ENCODE results near the gene ABCA10.
A peak's percentile ranks its signal among the peaks of the same experiment; 100 is the strongest.
"Not testable (repeated sequence)": the region's sequence is repeated elsewhere in the genome, so short reads cannot be mapped to it uniquely, and the experiment has no call there.

The ABCA10 gene

DNA sequence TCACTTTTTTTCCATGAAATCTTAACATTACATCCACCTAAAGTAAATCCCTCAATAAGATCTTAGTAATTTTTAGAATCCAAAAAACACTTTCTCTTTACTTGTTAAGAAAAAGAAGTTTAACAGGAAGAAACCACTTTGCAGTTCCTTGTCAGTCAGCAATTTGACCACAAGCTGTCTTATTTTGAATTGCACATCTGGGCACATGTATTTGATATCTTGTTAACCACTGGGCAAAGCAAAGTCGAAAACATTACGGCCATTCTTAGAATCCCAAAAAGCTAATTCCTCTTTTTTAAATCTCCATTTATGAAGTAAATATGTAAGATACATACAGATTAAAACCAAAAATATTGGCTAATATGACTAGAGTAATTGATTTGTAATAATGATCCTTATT is 1.1 kb downstream of the ABCA10 start:
- no peak for DNase-seq (ENCODE audit: low read depth)

DNA sequence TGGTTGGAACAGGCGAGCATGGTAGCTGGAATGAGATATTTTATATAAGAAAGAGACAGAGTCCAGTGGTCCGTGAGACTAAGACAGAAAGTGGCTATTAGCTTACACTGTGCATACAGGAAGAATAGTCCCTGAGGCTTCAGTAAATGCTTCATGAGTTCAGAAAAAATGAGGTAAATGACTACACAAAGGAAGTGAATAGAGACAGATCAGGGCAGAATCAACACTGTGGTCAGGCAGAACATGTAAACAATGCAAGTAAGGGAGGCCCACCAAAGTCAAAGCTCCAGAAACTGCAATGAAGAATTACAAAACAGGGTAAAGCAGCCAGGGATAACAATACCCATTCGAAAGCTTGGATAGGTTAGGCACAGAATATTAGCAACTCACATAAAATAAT is 4.8 kb downstream of the ABCA10 start:
- DNase-seq (ENCODE audit: low read depth) = peak; percentile 79

GRCh38 chr17:69222707-69223258 is 5.8 kb downstream of the ABCA10 start:
- DNase-seq (ENCODE audit: low read depth) = no peak

GRCh38 chr17:69220098-69220497 is 8.5 kb downstream of the ABCA10 start:
- DNase-seq (ENCODE audit: low read depth) = no peak

GRCh38 chr17:69218986-69219385 is 9.6 kb downstream of the ABCA10 start:
- no peak for DNase-seq (ENCODE audit: low read depth)

DNA sequence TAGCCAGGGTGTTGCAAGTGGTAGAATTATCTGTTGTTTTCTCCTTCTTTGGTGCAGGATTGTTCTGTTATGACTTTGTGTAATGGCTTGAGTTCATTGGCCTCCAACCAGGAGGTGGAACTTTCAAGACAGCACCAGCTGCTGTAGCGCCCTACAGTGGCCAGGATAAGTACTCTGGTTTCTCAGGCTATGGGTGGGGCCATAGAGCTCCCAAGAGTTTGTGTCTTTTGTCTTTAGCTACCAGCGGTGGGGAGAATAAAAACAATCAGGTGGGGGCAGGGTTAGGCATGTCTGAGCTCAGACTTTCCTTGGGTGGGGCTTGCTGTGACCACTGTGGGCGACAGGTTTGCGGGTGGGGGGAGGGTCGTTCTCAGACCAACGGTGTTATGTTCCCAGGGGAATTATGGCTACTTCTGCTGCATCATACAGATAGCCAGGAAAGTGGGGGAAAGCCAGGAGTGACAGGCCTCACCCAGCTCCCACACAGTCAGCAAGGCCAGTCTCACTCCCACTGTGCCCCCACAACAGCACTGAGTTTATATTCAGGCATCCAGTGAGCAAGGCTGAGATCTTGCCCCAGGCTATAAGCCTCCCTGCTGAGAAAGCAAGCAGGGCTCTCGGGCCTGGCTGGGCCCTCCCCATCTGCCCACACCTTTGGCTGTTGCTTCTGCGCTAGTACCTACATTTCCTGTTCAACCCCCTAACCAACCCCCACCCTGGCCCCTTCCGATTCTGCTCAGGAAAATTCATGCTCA is 15.4 kb downstream of the ABCA10 start:
- no peak for DNase-seq (ENCODE audit: low read depth)

DNA sequence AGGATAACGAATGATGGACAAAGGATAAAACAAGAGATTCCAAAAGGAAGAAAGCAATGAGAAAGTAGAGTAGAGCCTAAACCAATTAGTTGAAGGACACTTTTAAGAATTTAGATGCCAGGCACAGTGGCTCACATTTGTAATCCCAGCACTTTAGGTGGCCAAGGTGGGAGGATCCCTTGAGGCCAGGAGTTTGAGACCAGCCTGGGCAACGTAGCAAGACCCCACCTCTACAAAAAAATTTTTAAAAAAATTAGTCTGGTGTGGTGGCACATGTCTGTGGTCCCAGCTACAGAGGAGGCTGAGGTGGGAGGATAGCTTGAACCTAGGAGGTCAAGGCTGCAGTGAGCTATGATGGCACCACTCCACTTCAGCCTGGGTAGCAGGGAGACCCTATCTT is 20.0 kb downstream of the ABCA10 start:
- DNase-seq (ENCODE audit: low read depth) = no peak

GRCh38 chr17:69207151-69207550 is 21.5 kb downstream of the ABCA10 start:
- DNase-seq (ENCODE audit: low read depth) = no peak

- DNase-seq (ENCODE audit: low read depth) = no peak
Observed at GRCh38 chr17:69198238-69198637, 30.4 kb downstream of the ABCA10 start.

GRCh38 chr17:69196105-69196653 is 32.4 kb downstream of the ABCA10 start:
- DNase-seq (ENCODE audit: low read depth) = not testable (repeated sequence)

GRCh38 chr17:69192754-69193153 is 35.9 kb downstream of the ABCA10 start:
- no peak for DNase-seq (ENCODE audit: low read depth)

- DNase-seq (ENCODE audit: low read depth) = no peak
Observed at GRCh38 chr17:69188796-69189195, 39.8 kb downstream of the ABCA10 start.

GRCh38 chr17:69188064-69188463 is 40.6 kb downstream of the ABCA10 start:
- no peak for DNase-seq (ENCODE audit: low read depth)

DNA sequence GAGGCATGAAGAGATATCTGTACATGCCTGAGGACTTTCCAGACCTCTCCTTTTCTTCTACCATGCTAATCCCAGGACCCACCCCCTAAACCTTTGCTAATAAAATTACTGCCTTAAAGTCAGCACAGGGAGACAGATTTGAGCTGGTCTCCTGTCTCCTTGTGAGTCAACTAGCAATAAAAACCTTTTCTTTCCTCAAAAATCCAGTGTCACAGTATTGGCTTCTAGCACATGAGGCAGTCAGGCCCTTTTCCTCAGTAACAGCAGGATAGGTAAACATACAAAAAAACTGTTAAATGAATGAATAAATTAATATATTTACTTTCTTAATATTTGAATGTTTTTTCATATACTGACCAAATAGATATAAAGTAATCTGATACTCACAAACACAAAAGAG is 41.3 kb downstream of the ABCA10 start:
- no peak for DNase-seq (ENCODE audit: low read depth)

- DNase-seq (ENCODE audit: low read depth) = peak; percentile 47
Observed at GRCh38 chr17:69179227-69179952, 49.2 kb downstream of the ABCA10 start.

DNA sequence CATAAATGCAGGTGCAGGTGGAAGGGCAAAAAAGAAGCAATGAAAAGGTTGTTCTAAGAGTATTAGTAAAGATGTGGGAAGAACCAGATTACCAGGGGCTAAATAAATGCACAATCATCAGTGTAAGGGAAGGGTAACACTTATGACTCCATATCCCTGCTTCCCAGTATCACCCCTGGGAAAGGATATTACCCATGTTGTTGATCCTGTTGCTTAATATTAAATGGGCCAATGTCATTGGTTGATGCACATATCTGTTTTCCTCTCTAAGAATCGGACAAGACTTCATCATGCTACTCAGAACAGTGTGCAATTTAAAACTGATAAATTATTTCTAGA is 52.2 kb downstream of the ABCA10 start:
- DNase-seq (ENCODE audit: low read depth) = no peak

GRCh38 chr17:69175625-69176456 is 52.8 kb downstream of the ABCA10 start:
- DNase-seq (ENCODE audit: low read depth) = peak; percentile 86

GRCh38 chr17:69175262-69175624 is 53.4 kb downstream of the ABCA10 start:
- no peak for DNase-seq (ENCODE audit: low read depth)

- no peak for DNase-seq (ENCODE audit: low read depth)
Observed at GRCh38 chr17:69173118-69173517, 55.5 kb downstream of the ABCA10 start.

DNA sequence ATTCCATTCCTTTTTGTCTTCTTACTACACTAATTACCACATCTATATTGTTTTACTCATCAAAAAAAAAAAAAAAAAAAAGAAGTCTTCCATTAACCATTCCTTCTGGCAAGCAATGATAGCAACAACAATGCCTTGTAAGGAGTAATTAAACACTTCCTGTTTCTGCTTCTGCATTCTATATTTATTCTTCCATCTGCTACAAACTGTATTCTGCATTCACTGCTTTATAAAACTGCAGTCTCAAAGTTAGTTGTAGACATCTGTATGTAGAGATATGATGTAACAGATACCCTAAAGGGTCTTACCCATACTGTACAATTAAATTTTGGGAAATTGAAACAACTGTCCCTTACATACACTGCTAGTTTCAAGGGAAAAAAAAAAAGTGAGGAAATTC is 58.2 kb downstream of the ABCA10 start:
- no peak for DNase-seq (ENCODE audit: low read depth)

- DNase-seq (ENCODE audit: low read depth) = not testable (repeated sequence)
Observed at GRCh38 chr17:69168642-69169041, 60.0 kb downstream of the ABCA10 start.

DNA sequence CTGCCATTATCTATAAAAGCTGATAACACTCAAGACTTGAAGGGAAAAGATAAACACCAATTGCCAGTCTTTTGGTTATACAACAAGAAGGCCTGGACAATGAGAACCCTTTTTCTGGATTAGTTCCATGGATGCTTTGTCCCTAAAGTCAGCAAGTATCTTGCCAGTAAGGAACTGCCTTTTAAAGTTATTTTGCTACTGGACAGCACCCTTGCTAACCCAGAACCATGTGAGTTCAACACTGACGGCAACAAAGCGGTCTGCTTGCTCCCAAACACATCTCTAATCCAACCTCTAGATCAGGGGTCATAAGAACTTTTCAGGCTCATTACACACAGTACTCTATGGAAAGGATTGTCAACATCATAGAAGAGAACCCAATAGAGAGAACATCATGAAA is 61.7 kb downstream of the ABCA10 start:
- no peak for DNase-seq (ENCODE audit: low read depth)

Measured in fibroblast of gingiva (primary cell).